Upper lobe of left lung (tissue), 4 donors: ENCODE measurements around the gene TRIM42.

Experiments used
- EP300 ChIP-seq, 4 donors: sonication (generic); formaldehyde crosslinking; IDR thresholded peaks; one replicate each; pipeline ENCODE4 v1.5.1; 2017; ENCODE audit warnings: antibody characterized with exemption in 4 of 4, control low read depth in 2 of 4
- POLR2A ChIP-seq, 4 donors: fragments of 450-650 bp; IDR thresholded peaks; one replicate each; pipeline ENCODE4 v1.5.1; 2016 to 2017; ENCODE audit warnings: antibody characterized with exemption in 4 of 4, mild to moderate bottlenecking in 2 of 4
- POLR2AphosphoS5 ChIP-seq, 2 donors: sonication (generic); formaldehyde crosslinking; IDR thresholded peaks; one replicate each; pipeline ENCODE4 v1.5.1; 2017; ENCODE audit warnings: antibody characterized with exemption in 2 of 2
- TF ChIP-seq, protein P1 (sequence below), 6 experiments: fragments of 450-650 bp in 4 of 6; fragments of 200-600 bp in 2 of 6; sonication (generic) in 2 of 6; IDR thresholded peaks; one replicate each; pipeline ENCODE4 v1.5.1; 2016 to 2019; ENCODE audit warnings: antibody characterized with exemption in 6 of 6

GRCh38 chr3:140682586-140682985, 4.7 kb downstream of the TRIM42 start:
- TF ChIP-seq, protein P1, sequence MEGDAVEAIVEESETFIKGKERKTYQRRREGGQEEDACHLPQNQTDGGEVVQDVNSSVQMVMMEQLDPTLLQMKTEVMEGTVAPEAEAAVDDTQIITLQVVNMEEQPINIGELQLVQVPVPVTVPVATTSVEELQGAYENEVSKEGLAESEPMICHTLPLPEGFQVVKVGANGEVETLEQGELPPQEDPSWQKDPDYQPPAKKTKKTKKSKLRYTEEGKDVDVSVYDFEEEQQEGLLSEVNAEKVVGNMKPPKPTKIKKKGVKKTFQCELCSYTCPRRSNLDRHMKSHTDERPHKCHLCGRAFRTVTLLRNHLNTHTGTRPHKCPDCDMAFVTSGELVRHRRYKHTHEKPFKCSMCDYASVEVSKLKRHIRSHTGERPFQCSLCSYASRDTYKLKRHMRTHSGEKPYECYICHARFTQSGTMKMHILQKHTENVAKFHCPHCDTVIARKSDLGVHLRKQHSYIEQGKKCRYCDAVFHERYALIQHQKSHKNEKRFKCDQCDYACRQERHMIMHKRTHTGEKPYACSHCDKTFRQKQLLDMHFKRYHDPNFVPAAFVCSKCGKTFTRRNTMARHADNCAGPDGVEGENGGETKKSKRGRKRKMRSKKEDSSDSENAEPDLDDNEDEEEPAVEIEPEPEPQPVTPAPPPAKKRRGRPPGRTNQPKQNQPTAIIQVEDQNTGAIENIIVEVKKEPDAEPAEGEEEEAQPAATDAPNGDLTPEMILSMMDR (IDR thresholded peaks at IDR 0.05) = no peak
- TF ChIP-seq POLR2A (IDR thresholded peaks at IDR 0.05) (no peak), EP300 (IDR thresholded peaks at IDR 0.05) (no peak), POLR2AphosphoS5 (IDR thresholded peaks at IDR 0.05) (no peak)
